Astrocyte of the spinal cord (primary cell): ENCODE measurements around the gene CALHM1.
"Not testable (repeated sequence)": the region's sequence is repeated elsewhere in the genome, so short reads cannot be mapped to it uniquely, and the experiment has no call there.

Experiments used
- DNase-seq: peaks from one replicate; pipeline ENCODE4 v3.0.0; 2011; ENCODE audit warnings: low read depth, low spot score
- H3K4me3 ChIP-seq: 2 replicates; pipeline ENCODE4 v1.5.1; 2011; ENCODE audit warnings: low read depth, mild to moderate bottlenecking, low read length, moderate library complexity
- CTCF ChIP-seq: IDR thresholded peaks from 2 replicates; pipeline ENCODE4 v1.5.1; 2012; ENCODE audit warnings: low read depth, mild to moderate bottlenecking, low read length, inconsistent platforms
- in situ Hi-C: cut with HindIII; loops from 2 replicates; pipeline ENCODE4 v1.10.0; 2017; ENCODE audit warnings: low sequenced_read_pairs

Gene CALHM1

GRCh38 chr10:103458720-103459119 is at the start of gene CALHM1:
CALHM1 (minus strand) TSS chr10:103458900; CDS start chr10:103458751, 149 bp downstream.
- no peak within 1 kb of the TSS for H3K4me3 ChIP-seq
- DNase-seq: no peak
- TF ChIP-seq CTCF: no peak
- in situ Hi-C loops: no loop called here

- no peak for DNase-seq
- H3K4me3 ChIP-seq: no peak overlapping the region
- no peak for TF ChIP-seq CTCF
- in situ Hi-C loops: no loop called here
These were observed 48.8 kb upstream of the CALHM1 start for GRCh38 chr10:103507235-103508191.

GRCh38 chr10:103506061-103506460 is 47.4 kb upstream of the CALHM1 start:
- TF ChIP-seq CTCF: no peak
- no peak for DNase-seq
- in situ Hi-C loops: no loop called here
- H3K4me3 ChIP-seq: no peak overlapping the region

- H3K4me3 ChIP-seq: no peak overlapping the region
- TF ChIP-seq CTCF: no peak
- in situ Hi-C loops: no loop called here
- DNase-seq: peak; percentile 95
These were observed 45.6 kb upstream of the CALHM1 start for GRCh38 chr10:103504181-103504783.

- H3K4me3 ChIP-seq, DNase-seq, in situ Hi-C loops: not testable (repeated sequence)
These were observed 45.1 kb upstream of the CALHM1 start for GRCh38 chr10:103503777-103504176.

GRCh38 chr10:103502849-103503660 is 44.4 kb upstream of the CALHM1 start:
- no peak overlapping the region for H3K4me3 ChIP-seq
- in situ Hi-C loops: no loop called here
- DNase-seq: no peak
- TF ChIP-seq CTCF: no peak
